Muscle layer of duodenum (tissue), 2 donors: ENCODE results near the gene UBE2R2.
"Not testable (repeated sequence)": the region's sequence is repeated elsewhere in the genome, so short reads cannot be mapped to it uniquely, and the experiment has no call there.

ENCODE experiments used
- H3K27ac ChIP-seq: one replicate; pipeline ENCODE4 v1.7.0; 2013; ENCODE audit warnings: mild to moderate bottlenecking, low read length
- H3K27me3 ChIP-seq: one replicate; pipeline ENCODE4 v1.7.0; 2013; ENCODE audit warnings: low read depth, mild to moderate bottlenecking, control low read depth, low read length
- H3K36me3 ChIP-seq, 2 donors: one replicate each; pipeline ENCODE4 v1.7.0; 2013; ENCODE audit warnings: low read length in 2 of 2, control low read depth in 1 of 2, mild to moderate bottlenecking in 1 of 2; ENCODE audit not compliant: insufficient read depth in 2 of 2, control insufficient read depth in 1 of 2
- H3K4me1 ChIP-seq, 2 donors: one replicate each; pipeline ENCODE4 v1.7.0; 2013; ENCODE audit warnings: low read length in 2 of 2, mild to moderate bottlenecking in 2 of 2, control low read depth in 1 of 2, moderate library complexity in 1 of 2; ENCODE audit not compliant: insufficient read depth in 2 of 2, control insufficient read depth in 1 of 2
- H3K4me3 ChIP-seq, 2 donors: one replicate each; pipeline ENCODE4 v1.7.0; 2013; ENCODE audit warnings: low read length in 2 of 2, low read depth in 1 of 2, mild to moderate bottlenecking in 1 of 2
- H3K9me3 ChIP-seq, 2 donors: one replicate each; pipeline ENCODE4 v1.7.0; 2013; ENCODE audit warnings: low read length in 2 of 2, control low read depth in 1 of 2, mild to moderate bottlenecking in 1 of 2; ENCODE audit not compliant: control insufficient read depth in 1 of 2
- donor health status: healthy.

Gene UBE2R2

DNA sequence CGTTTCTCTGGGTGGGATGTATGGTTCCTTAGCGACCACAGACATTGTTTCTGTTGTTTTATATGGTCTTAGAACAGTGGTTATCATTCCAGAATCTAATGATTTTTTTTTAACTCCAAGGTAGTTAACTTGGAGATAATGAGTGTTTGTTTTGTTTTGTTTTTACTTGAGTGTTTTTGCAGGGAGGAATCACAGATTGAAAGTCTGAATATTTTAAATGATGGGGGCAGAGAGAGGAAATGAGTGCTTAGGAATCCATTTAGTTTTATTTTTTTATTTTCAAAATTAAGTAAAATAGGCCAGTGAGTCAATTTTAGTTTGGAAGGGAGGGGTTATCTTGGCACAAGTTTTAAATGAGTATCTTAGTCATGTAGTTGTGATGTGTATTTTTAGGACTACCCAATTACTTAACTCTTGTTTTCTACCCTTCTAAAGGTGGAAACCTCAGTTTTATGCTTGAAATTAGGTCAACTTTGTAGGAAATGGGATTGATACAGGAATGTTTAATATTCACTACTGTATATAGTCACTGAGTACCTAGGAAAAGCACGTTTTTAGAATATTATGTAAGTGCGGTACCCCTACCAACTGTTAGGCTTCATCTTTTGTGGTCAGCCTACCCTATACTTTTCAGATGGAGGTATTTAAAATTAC, 2.0 kb downstream of the UBE2R2 start:
- Histone ChIP-seq H3K27ac (peak overlapping the region; percentile 84), H3K9me3 (no peaks in the 10 kb centered on the region), H3K36me3 (no peaks in the 10 kb centered on the region), H3K4me3 (peak overlapping the region; percentile 68 to 85), H3K27me3 (no peaks in the 10 kb centered on the region), H3K4me1 (peaks cover 12 to 43% of the 10 kb centered on the region in 2 donors)

DNA sequence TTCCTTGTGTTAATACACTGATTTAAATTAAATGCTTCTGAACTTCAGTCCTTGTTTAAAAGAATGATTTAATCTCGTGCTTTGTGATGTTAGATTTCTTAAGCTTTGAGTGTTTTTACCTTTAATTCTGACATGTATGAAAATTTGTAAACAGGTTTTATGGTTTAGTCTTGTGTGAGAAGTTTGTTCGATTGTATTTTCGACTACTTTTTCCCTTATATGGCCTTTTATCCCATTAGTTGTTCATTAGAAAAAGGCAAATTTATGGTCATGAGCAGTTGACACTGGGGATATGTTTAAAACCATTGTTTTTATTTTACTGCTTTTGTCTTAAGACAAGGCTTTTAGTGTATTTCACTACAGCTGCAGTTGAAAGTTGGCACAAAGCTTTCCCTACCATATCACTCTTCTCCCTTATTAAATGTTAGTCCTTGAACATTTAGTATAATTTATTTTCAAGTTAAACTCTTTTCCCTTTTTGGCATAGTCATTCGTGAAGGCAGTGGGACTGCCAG, 3.3 kb downstream of the UBE2R2 start:
- Histone ChIP-seq H3K4me1 (peaks cover 6 to 36% of the 10 kb centered on the region in 2 donors), H3K4me3 (peak overlapping the region in 1 of 2 donors; percentile 85), H3K27ac (no peak overlapping the region), H3K27me3 (no peaks in the 10 kb centered on the region), H3K9me3 (no peaks in the 10 kb centered on the region), H3K36me3 (no peaks in the 10 kb centered on the region)

DNA sequence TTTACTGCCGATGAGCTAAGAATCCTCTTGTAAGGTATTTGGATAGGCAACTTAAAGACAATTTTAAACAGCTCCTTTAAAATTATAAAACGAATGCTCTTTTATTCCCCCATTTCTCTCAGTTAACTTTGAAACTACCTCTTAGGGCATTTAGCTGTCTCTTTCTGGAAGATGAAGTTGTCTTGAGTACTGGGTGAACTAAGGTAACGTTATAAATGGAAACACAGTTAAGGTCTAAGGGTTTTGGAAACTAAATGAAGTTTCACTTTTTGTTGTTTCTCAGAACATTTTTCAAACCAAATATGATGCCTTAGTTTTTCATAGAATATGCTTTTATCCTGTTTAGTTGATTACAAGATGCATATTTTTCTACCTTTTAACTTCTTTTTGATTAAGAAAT, 6.8 kb downstream of the UBE2R2 start:
- Histone ChIP-seq H3K4me1 (peaks cover 6 to 25% of the 10 kb centered on the region in 2 donors), H3K36me3 (no peaks in the 10 kb centered on the region), H3K9me3 (no peaks in the 10 kb centered on the region), H3K27ac (no peak overlapping the region), H3K27me3 (no peaks in the 10 kb centered on the region), H3K4me3 (no peak overlapping the region)

DNA sequence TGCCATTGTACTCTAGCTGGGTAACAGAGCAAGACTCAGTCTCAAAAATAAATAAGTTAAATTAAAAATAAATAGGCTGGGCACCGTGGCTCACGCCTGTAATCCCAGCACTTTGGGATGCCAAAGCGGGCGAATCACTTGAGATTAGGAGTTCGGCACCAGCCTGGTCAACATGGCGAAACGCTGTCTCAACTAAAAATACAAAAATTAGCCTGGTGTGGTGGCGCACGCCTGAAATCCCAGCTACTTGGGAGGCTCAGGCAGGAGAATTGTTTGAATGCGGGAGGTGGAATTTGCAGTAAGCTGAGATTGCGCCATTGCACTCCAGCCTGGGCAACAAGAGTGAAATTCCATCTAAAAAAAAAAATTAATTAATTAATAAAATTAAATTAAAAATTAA, 10.3 kb downstream of the UBE2R2 start:
- not testable (repeated sequence) for H3K4me1 ChIP-seq, H3K36me3 ChIP-seq, H3K27me3 ChIP-seq

DNA sequence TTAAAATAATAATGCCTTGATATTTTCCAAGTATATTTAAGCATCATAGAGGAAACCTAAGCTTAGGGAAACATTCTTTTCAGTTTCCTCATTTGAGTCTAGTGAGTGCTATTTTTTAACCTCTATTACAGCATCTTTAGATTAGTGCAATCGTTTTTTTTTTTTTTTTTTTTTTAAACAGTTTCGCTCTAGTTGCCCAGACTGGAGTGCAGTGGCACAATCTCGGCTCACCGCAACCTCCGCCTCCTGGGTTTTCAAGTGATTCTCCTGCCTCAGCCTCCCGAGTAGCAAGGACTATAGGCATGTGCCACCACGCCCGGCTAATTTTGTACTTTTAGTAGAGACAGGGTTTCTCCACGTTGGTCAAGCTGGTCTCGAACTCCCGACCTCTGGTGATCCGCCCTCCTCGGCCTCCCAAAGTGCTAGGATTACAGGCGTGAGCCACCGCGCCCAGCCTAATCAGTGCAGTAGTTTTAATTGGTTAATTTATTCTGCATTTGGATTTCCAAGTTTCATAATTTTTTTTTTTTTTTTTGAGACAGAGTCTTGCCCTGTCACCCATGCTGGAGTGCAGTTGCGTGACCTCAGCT, 12.8 kb downstream of the UBE2R2 start:
- H3K4me3 ChIP-seq, H3K27me3 ChIP-seq, H3K36me3 ChIP-seq, H3K27ac ChIP-seq, H3K9me3 ChIP-seq, H3K4me1 ChIP-seq: not testable (repeated sequence)

More for the DNA sequence above, 10.3 kb downstream of the UBE2R2 start:
- H3K4me3 ChIP-seq, H3K27ac ChIP-seq, H3K9me3 ChIP-seq: not testable (repeated sequence)

DNA sequence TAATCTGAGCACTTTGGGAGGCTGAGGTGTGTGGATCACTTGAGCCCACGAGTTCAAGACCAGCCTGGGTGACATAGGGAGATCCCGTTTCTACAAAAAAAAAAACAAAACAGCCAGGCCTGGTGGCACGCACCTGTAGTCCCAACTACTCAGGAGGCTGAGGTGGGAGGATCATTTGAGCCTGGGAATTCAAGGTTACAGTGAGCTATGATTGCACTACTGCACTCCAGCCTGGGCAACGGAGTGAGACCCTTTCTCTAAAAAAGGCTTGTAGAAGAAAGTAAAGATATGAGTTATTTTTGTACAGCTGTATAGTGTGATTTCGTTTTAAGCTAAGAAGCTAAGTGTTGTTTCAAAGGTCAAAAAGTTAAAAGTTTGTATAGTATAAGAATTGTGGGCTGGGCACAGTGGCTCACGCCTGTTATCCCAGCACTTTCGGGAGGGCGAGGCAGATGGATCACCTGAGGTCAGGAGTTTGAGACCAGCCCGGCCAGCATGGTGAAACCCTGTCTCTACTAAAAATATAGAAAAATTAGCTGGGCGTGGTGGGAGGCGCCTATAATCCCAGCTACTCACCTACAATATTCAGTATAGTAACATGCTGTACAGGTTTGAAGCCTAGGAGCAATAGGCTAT, 18.8 kb downstream of the UBE2R2 start:
- H3K36me3 ChIP-seq: no peaks in the 10 kb centered on the region
- no peak overlapping the region for H3K27ac ChIP-seq
- peaks cover 0 to 8% of the 10 kb centered on the region in 2 donors for H3K4me1 ChIP-seq
- no peaks in the 10 kb centered on the region for H3K27me3 ChIP-seq
- H3K9me3 ChIP-seq: no peaks in the 10 kb centered on the region
- no peak overlapping the region for H3K4me3 ChIP-seq

DNA sequence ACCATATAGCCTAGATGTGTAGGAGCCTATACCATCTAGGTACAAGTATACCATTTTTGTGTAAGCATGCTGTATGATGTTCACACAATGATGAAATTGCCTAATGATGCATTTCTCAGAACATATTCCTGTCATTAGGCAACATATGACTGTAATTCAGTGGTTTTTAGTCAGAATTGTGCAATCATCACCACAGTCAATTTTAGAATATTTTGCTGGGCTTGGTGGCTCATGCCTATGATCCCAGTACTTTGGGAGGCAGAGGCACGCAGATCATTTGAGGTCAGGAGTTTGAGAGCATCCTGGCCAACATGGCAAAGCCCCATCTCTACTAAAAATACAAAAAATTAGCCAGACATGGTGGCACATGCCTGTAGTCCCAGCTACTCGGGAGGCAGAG, 19.3 kb downstream of the UBE2R2 start:
- peaks cover 0 to 12% of the 10 kb centered on the region in 2 donors for H3K4me1 ChIP-seq
- not testable (repeated sequence) for H3K27ac ChIP-seq, H3K9me3 ChIP-seq, H3K36me3 ChIP-seq, H3K27me3 ChIP-seq, H3K4me3 ChIP-seq

DNA sequence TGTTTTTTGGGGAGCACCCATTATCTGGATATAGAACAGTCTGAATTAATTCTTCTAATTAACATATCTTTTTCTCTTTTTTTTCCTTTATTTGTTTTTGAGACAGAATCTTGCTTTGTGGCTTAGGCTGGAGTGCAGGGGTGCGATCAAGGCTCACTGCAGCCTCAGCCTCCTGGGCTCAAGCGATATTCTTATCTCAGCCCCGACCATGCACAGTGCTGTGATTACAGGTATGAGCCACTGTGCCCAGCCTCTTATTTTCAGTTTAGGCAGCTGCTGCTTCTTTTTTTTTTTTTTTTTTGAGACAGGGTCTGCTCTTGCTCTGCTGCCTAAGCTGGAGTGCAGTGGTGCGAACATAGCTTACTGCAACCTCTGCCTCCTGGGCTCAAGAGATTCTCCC, 20.2 kb downstream of the UBE2R2 start:
- Histone ChIP-seq H3K4me1 (peaks cover 0 to 18% of the 10 kb centered on the region in 2 donors), H3K4me3 (no peak overlapping the region), H3K36me3 (no peaks in the 10 kb centered on the region), H3K27me3 (no peaks in the 10 kb centered on the region), H3K9me3 (no peaks in the 10 kb centered on the region), H3K27ac (no peak overlapping the region)

DNA sequence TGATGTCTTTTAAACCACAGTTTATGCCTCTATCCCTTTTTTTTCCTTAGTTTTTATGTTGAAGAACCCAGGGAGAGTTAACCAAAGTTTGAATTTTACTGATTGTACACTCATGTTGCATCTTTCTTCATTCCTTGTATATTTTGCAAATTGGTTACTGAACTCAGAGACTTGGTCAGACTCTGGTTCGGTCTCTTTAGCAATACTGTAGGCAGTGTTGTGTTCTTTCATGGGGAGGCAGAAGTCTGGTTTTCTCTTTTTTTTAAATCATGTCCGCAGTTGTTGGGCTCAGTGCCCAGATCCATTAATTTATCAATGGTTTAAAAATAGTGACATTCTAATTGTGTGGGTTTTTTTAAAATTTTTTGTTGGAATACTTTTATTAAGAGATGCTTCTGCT, 23.4 kb downstream of the UBE2R2 start:
- H3K27me3 ChIP-seq: no peaks in the 10 kb centered on the region
- no peak overlapping the region for H3K27ac ChIP-seq
- no peak overlapping the region for H3K4me3 ChIP-seq
- peaks cover 5 to 29% of the 10 kb centered on the region in 2 donors for H3K4me1 ChIP-seq
- no peaks in the 10 kb centered on the region for H3K9me3 ChIP-seq
- no peaks in the 10 kb centered on the region for H3K36me3 ChIP-seq

DNA sequence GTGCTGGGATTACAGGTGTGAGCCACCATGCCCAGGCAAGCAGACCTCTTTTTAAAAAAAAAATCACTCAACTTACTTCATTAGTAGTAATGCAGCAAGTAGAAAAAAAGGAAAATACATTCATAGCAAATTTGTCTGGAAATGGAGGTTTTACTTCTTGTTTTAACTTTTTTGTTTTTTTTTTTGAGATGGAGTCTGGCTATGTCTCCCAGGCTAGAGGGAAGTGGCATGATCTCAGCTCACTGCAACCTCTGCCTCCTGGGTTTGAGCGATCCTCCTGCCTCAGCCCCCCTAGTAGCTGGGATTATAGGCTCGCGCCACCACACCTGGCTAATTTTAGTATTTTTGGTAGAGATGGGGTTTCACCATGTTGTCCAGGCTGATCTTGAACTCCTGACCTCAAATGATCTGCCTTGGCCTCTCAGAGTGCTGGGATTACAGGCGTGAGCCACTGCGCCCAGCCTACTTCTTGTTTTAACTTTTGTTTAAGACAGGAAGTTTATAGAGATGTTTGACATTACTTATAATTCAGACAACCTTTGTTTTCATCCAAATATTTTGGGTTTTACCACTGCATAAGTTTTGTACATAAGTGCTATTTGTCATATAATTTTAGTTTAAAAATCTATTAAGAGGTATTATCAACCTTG, 26.5 kb downstream of the UBE2R2 start:
- Histone ChIP-seq H3K4me3 (no peak overlapping the region), H3K36me3 (no peaks in the 10 kb centered on the region), H3K4me1 (peaks cover 5 to 34% of the 10 kb centered on the region in 2 donors), H3K27me3 (no peaks in the 10 kb centered on the region), H3K9me3 (no peaks in the 10 kb centered on the region), H3K27ac (no peak overlapping the region)

DNA sequence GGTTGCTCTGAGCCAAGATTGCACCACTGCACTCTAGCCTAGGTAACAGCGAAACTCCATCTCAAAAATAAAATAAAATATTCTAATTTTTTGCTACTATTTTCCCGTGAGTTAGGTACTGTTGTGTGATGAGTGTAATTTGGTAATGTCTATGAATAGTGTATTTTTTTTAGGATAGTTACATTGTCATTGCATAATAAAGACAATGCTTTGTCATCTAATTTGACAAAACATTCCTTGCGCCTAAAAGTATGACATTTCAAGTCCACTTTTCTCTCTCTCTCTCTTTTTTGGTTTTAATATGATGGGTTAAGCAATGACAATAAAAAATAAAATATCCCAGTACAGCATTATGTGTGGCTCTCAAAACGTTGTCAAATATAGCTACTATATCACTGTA, 29.3 kb downstream of the UBE2R2 start:
- peaks cover 12 to 29% of the 10 kb centered on the region in 2 donors for H3K4me1 ChIP-seq

More for the DNA sequence above, 29.3 kb downstream of the UBE2R2 start:
- Histone ChIP-seq H3K27ac (no peak overlapping the region), H3K4me3 (no peak overlapping the region), H3K36me3 (no peaks in the 10 kb centered on the region), H3K9me3 (no peaks in the 10 kb centered on the region), H3K27me3 (no peaks in the 10 kb centered on the region)
